Measurements from ENCODE around the gene TNP2.

- TF ChIP-seq, protein P1, sequence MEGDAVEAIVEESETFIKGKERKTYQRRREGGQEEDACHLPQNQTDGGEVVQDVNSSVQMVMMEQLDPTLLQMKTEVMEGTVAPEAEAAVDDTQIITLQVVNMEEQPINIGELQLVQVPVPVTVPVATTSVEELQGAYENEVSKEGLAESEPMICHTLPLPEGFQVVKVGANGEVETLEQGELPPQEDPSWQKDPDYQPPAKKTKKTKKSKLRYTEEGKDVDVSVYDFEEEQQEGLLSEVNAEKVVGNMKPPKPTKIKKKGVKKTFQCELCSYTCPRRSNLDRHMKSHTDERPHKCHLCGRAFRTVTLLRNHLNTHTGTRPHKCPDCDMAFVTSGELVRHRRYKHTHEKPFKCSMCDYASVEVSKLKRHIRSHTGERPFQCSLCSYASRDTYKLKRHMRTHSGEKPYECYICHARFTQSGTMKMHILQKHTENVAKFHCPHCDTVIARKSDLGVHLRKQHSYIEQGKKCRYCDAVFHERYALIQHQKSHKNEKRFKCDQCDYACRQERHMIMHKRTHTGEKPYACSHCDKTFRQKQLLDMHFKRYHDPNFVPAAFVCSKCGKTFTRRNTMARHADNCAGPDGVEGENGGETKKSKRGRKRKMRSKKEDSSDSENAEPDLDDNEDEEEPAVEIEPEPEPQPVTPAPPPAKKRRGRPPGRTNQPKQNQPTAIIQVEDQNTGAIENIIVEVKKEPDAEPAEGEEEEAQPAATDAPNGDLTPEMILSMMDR (IDR thresholded peaks at IDR 0.05 in 2 of 3, conservative IDR thresholded peaks at IDR 0.05 in 1 of 3; ENCODE audit: insufficient read depth in 2 of 3, low read depth in 1 of 3, low read length in 3 of 3): no peak
- TF ChIP-seq MAFG (tag; conservative IDR thresholded peaks at IDR 0.05): no peak
These were observed 4.0 kb upstream of the TNP2 start, which contains the start of gene PRM3 for GRCh38 chr16:11272921-11273720.

Data from K562 (cell line).